PC-9 (cell line): ENCODE data around the gene CDK5RAP1. TPM values are rescaled to one million over a fixed set of nuclear protein-coding genes. Genes with fewer than 3 reads are reported as not detected.

Source experiments
- BruUV-seq: library from RNA; stranded (reverse); fragments of 400-500 nt; replicated peaks from 2 replicates; lab custom pipeline; 2021; lab: Mats Ljungman, UMichigan
- CTCF ChIA-PET: fragments of 300-600 bp; sonication (Branson Sonifier 250); formaldehyde crosslinking; loops from one replicate; lab custom pipeline; 2022; ENCODE audit warnings: antibody characterized with exemption; lab: Charles Lee
- POLR2A ChIA-PET: fragments of 300-600 bp; sonication (Branson Sonifier 250); formaldehyde crosslinking; loops from one replicate; lab custom pipeline; 2022; ENCODE audit warnings: antibody characterized with exemption; ENCODE audit not compliant: unreplicated experiment; lab: Charles Lee
- DNase-seq, 2 experiments: peaks; one replicate each; pipeline versions ENCODE4 v3.0.0 to v3.0.0-alpha.2; 2015 to 2022; ENCODE audit warnings: mixed read lengths in 1 of 2
- H2AFZ ChIP-seq: fragments of 200-600 bp; sonication (generic); 2 replicates; pipeline ENCODE4 v1.8.1; 2017; ENCODE audit warnings: antibody characterized with exemption
- H3F3A ChIP-seq: fragments of 200-600 bp; sonication (generic); 2 replicates; pipeline ENCODE4 v1.8.1; 2017; ENCODE audit warnings: antibody characterized with exemption, mild to moderate bottlenecking, low read depth; ENCODE audit not compliant: insufficient read depth
- H3K27ac ChIP-seq: fragments of 200-600 bp; sonication (generic); 2 replicates; pipeline ENCODE4 v1.6.1; 2016; ENCODE audit warnings: mixed run types
- H3K27me3 ChIP-seq: fragments of 200-600 bp; sonication (generic); 2 replicates; pipeline ENCODE4 v1.6.1; 2016; ENCODE audit warnings: low read depth, mixed run types; ENCODE audit not compliant: insufficient read depth
- H3K36me3 ChIP-seq: fragments of 200-600 bp; sonication (generic); 2 replicates; pipeline ENCODE4 v1.6.1; 2016; ENCODE audit warnings: low read depth, mixed run types
- H3K4me1 ChIP-seq: fragments of 200-600 bp; sonication (generic); replicated peaks from 2 replicates; pipeline ENCODE4 v1.6.1; 2016; ENCODE audit warnings: mixed run types; ENCODE audit not compliant: insufficient read depth
- H3K4me2 ChIP-seq: fragments of 200-600 bp; sonication (generic); 2 replicates; pipeline ENCODE4 v1.6.1; 2017; ENCODE audit warnings: mixed run types
- H3K4me3 ChIP-seq: fragments of 200-600 bp; sonication (generic); 2 replicates; pipeline ENCODE4 v1.6.1; 2016; ENCODE audit warnings: mixed run types
- H3K79me2 ChIP-seq: fragments of 200-600 bp; sonication (generic); 2 replicates; pipeline ENCODE4 v1.6.1; 2017; ENCODE audit warnings: low read depth, mixed run types
- H3K9me2 ChIP-seq: fragments of 200-600 bp; sonication (generic); 2 replicates; pipeline ENCODE4 v1.8.1; 2017; ENCODE audit warnings: mild to moderate bottlenecking; ENCODE audit not compliant: insufficient read depth
- H3K9me3 ChIP-seq: fragments of 200-600 bp; sonication (generic); 2 replicates; pipeline ENCODE4 v1.8.1; 2016; ENCODE audit warnings: low read depth; ENCODE audit not compliant: insufficient read depth
- H4K20me1 ChIP-seq: fragments of 200-600 bp; sonication (generic); 2 replicates; pipeline ENCODE4 v1.8.1; 2017; ENCODE audit not compliant: insufficient read depth
- EZH2 ChIP-seq: fragments of 200-600 bp; sonication (generic); IDR thresholded peaks from 2 replicates; pipeline ENCODE4 v1.8.0; 2017; ENCODE audit warnings: antibody characterized with exemption, low read depth
- intact Hi-C: fragments of 100-400 bp; cut with micrococcal nuclease; formaldehyde crosslinking; loops from one replicate; pipeline ENCODE4 v1.10.0; 2022; ENCODE audit not compliant: unreplicated experiment
- total RNA-seq: library from RNA; stranded (reverse); gene quantifications from 2 replicates; pipeline ENCODE4 v1.2.3, GENCODE V29; 2021
- TF ChIP-seq, protein P1 (sequence below): fragments of 200-600 bp; sonication (generic); conservative IDR thresholded peaks from 2 replicates; pipeline ENCODE4 v1.6.1; 2017; ENCODE audit warnings: mixed run types, antibody characterized with exemption, mild to moderate bottlenecking, moderate library complexity

The CDK5RAP1 gene
- total RNA-seq, 1 experiment from 2014 or later: 45.3 TPM

DNA sequence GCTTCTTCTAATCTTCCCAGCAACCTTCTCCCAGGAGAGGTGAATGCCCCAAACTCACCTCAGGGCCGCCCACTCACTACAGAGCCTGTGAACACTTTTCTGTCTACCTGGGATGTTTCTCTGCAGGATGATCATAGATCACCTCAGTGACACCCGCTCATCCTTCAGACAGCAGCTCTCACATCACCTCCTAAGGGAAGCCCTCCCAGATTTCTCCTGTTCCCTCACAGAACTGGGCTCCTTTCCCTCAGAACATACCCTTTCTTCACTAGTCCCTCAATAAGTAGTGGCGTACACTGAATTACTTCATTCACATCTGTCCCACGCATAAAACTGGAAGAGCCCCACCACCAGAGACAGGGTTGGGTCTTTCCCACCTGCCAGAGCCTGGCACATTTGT lies 57.8 kb downstream of the CDK5RAP1 start:
- H3K27me3 ChIP-seq: no peaks in the 10 kb centered on the region
- no peaks in the 10 kb centered on the region for H3K79me2 ChIP-seq
- TF ChIP-seq, protein P1, sequence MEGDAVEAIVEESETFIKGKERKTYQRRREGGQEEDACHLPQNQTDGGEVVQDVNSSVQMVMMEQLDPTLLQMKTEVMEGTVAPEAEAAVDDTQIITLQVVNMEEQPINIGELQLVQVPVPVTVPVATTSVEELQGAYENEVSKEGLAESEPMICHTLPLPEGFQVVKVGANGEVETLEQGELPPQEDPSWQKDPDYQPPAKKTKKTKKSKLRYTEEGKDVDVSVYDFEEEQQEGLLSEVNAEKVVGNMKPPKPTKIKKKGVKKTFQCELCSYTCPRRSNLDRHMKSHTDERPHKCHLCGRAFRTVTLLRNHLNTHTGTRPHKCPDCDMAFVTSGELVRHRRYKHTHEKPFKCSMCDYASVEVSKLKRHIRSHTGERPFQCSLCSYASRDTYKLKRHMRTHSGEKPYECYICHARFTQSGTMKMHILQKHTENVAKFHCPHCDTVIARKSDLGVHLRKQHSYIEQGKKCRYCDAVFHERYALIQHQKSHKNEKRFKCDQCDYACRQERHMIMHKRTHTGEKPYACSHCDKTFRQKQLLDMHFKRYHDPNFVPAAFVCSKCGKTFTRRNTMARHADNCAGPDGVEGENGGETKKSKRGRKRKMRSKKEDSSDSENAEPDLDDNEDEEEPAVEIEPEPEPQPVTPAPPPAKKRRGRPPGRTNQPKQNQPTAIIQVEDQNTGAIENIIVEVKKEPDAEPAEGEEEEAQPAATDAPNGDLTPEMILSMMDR: no peak
- TF ChIP-seq EZH2: no peak
- H3F3A ChIP-seq: no peaks in the 10 kb centered on the region
- H3K9me3 ChIP-seq: no peaks in the 10 kb centered on the region
- no peak overlapping the region for H3K4me2 ChIP-seq
- intact Hi-C loops: no loop called here
- no peak overlapping the region for H3K27ac ChIP-seq
- no peaks in the 10 kb centered on the region for H3K4me1 ChIP-seq
- no peak for DNase-seq
- ChIA-PET CTCF (interaction anchor here (0.7 kb wide), 1 partner anchor 60 kb away, joined by 7 read pairs; no protein-coding TSS in a partner anchor), POLR2A (no interaction called here)
- H4K20me1 ChIP-seq: no peaks in the 10 kb centered on the region
- BruUV-seq: no TSS peak
- H3K4me3 ChIP-seq: no peak overlapping the region
- no peaks in the 10 kb centered on the region for H3K36me3 ChIP-seq
- no peaks in the 10 kb centered on the region for H3K9me2 ChIP-seq
- H2AFZ ChIP-seq: no peak overlapping the region

DNA sequence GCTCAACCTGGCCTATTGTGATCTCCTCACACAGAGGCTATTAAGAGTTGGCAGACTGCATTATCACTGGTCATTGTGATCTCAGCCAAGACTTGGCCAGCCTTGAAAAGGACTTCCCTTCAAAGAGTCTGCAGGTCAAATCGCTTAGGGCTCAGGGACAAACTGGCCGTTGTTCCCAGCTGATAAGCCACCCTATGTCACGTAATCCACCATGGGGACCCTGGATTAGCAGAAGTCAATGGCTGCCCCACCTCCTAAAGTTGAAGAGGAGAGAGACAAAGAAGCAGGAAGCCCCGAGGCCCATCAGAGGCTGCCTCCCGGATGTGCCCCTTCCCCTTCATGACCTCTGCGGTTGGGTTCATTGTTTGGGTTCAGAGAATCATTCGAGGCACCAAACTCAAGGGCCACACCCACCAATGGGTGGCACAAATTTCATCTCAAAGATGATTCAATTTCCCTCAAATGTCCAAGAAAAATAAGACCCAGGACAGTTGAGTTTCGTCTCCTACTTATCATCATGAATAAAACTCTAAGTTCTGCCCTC lies 61.7 kb downstream of the CDK5RAP1 start:
- Histone ChIP-seq H3F3A (no peaks in the 10 kb centered on the region), H2AFZ (no peak overlapping the region), H4K20me1 (no peaks in the 10 kb centered on the region), H3K4me1 (no peaks in the 10 kb centered on the region), H3K9me3 (no peaks in the 10 kb centered on the region), H3K36me3 (no peaks in the 10 kb centered on the region), H3K4me2 (no peak overlapping the region), H3K27me3 (no peaks in the 10 kb centered on the region; the same call in 1 of the 2 replicates), H3K27ac (no peak overlapping the region), H3K9me2 (no peaks in the 10 kb centered on the region), H3K4me3 (no peak overlapping the region), H3K79me2 (no peaks in the 10 kb centered on the region)
- TF ChIP-seq, protein P1: no peak
- ChIA-PET POLR2A (no interaction called here), CTCF (no interaction called here)
- BruUV-seq: no TSS peak
- intact Hi-C loops: no loop called here
- DNase-seq: no peak

DNA sequence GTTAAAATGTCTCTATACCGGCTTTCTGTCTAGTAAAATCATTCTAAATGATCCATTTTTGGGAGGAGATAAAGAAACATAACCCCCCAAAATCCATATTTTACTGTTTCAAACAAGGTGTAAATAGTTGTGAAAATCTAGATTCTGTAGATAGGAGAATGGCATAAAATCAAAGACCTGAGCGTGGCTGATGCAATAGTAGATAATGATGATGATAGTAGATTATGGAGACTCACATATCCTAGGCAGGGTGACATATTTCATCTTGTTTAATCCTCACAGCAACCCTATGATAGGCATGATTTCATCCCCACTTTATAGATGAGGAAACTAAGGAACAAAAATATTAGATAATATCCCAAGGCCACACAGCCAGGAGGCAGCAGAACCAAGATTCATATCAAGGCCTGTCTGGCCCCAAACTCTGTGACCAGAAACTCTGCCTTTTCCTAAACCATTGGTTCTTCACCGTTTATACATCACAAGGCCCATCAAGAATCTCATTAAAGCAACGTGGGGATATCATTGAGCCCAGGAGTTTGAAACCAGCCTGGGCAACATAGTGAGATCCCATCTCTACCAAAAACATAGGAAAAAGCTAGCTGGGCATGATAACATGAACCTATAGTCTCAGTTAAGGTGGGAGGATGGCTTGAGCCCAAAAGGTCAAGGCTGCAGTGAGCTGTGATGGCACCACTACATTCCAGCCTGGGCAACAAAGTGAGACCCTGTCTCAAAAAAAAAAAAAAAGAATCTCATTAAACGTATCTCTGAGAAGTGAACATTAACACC lies 62.7 kb downstream of the CDK5RAP1 start:
- Histone ChIP-seq H3K4me2 (no peak overlapping the region), H3K79me2 (no peaks in the 10 kb centered on the region), H3K4me1 (no peaks in the 10 kb centered on the region), H3K27ac (no peak overlapping the region), H3K36me3 (no peaks in the 10 kb centered on the region), H2AFZ (no peak overlapping the region), H3K9me2 (no peaks in the 10 kb centered on the region), H3K4me3 (no peak overlapping the region), H3K9me3 (no peaks in the 10 kb centered on the region), H4K20me1 (no peaks in the 10 kb centered on the region), H3F3A (no peaks in the 10 kb centered on the region), H3K27me3 (no peaks in the 10 kb centered on the region; the same call in 1 of the 2 replicates)
- intact Hi-C loops: no loop called here
- no peak for DNase-seq
- ChIA-PET CTCF (no interaction called here), POLR2A (no interaction called here)
- TF ChIP-seq, protein P1: no peak
- no peak for TF ChIP-seq EZH2
- BruUV-seq: no TSS peak
